HepG2 (cell line): Measurements from ENCODE around the gene CCDC87. TPM values are rescaled to one million over a fixed set of nuclear protein-coding genes. Genes with fewer than 3 reads are reported as not detected.

Source experiments
- HNF1B ChIP-seq: sonication (generic); formaldehyde crosslinking; IDR thresholded peaks from 2 replicates; pipeline ENCODE4 v1.5.1; 2020; ENCODE audit warnings: mild to moderate bottlenecking, moderate library complexity, missing genetic modification reagents
- MXD3 ChIP-seq: IDR thresholded peaks from 2 replicates; pipeline ENCODE4 v1.6.1; 2016; ENCODE audit warnings: mild to moderate bottlenecking, missing biosample characterization, missing genetic modification reagents
- NFATC3 ChIP-seq: sonication (generic); formaldehyde crosslinking; IDR thresholded peaks from 2 replicates; pipeline ENCODE4 v1.5.1; 2020; ENCODE audit warnings: mild to moderate bottlenecking, missing genetic modification reagents
- NR2C2 ChIP-seq: sonication (generic); formaldehyde crosslinking; IDR thresholded peaks from 2 replicates; pipeline ENCODE4 v1.4.0; 2020; ENCODE audit warnings: missing genetic modification reagents, mild to moderate bottlenecking, moderate library complexity, borderline replicate concordance
- PHF21A ChIP-seq: sonication (generic); formaldehyde crosslinking; IDR thresholded peaks from 2 replicates; pipeline ENCODE4 v1.5.0; 2020; ENCODE audit warnings: mild to moderate bottlenecking, missing genetic modification reagents
- RBM39 ChIP-seq: fragments of 200-400 bp; formaldehyde crosslinking; IDR thresholded peaks from one replicate; pipeline ENCODE4 v1.6.1; 2018; ENCODE audit warnings: antibody characterized with exemption, mild to moderate bottlenecking, low read depth, low read length; ENCODE audit not compliant: poor library complexity, severe bottlenecking
- SAFB2 ChIP-seq: sonication (generic); formaldehyde crosslinking; IDR thresholded peaks from 2 replicates; pipeline ENCODE4 v1.5.1; 2020; ENCODE audit warnings: missing genetic modification reagents, low read depth, mild to moderate bottlenecking, borderline replicate concordance
- SNAPC4 ChIP-seq: sonication (generic); formaldehyde crosslinking; IDR thresholded peaks from 2 replicates; pipeline ENCODE4 v1.4.0; 2020; ENCODE audit warnings: mild to moderate bottlenecking, missing genetic modification reagents
- THAP11 ChIP-seq: IDR thresholded peaks from 2 replicates; pipeline ENCODE4 v1.6.1; 2016; ENCODE audit warnings: missing biosample characterization, missing genetic modification reagents
- TMF1 ChIP-seq: sonication (generic); formaldehyde crosslinking; IDR thresholded peaks from 2 replicates; pipeline ENCODE4 v1.8.1; 2022; ENCODE audit warnings: low read depth, missing genetic modification reagents
- ZNF562 ChIP-seq: sonication (generic); formaldehyde crosslinking; IDR thresholded peaks from 2 replicates; pipeline ENCODE4 v1.8.0; 2022; ENCODE audit warnings: missing genetic modification reagents, borderline replicate concordance
- ZNF788 ChIP-seq: sonication (generic); formaldehyde crosslinking; IDR thresholded peaks from 2 replicates; pipeline ENCODE4 v1.5.0; 2020; ENCODE audit warnings: mild to moderate bottlenecking, missing genetic modification reagents, borderline replicate concordance
- ZNF83 ChIP-seq: sonication (generic); formaldehyde crosslinking; IDR thresholded peaks from 2 replicates; pipeline ENCODE4 v1.4.0; 2020; ENCODE audit warnings: missing genetic modification reagents, mild to moderate bottlenecking, borderline replicate concordance
- ZSCAN9 ChIP-seq: IDR thresholded peaks from 2 replicates; pipeline ENCODE4 v1.6.1; 2016; ENCODE audit warnings: borderline replicate concordance
- polyA plus RNA-seq, 8 experiments: library from polyadenylated mRNA; depleted of rRNA in 3 of 8; stranded (reverse) in 7 of 8; unstranded in 1 of 8; fragments of >200 nt; fragmentation: Illumina TruSeq in 4 of 8; extraction: Trizol in 4 of 8; gene quantifications; 2 replicates each; pipeline versions ENCODE4 v1.2.1 to v1.2.3, GENCODE V29; 2011 to 2016; ENCODE audit warnings: low read depth in 4 of 8, missing spikeins in 1 of 8, mixed read lengths in 1 of 8; ENCODE audit not compliant: insufficient read depth in 1 of 8
- total RNA-seq, 5 experiments: library from RNA; depleted of rRNA; stranded (reverse); fragments of >200 nt; fragmentation: Illumina TruSeq; extraction: Trizol; gene quantifications; 2 replicates each; pipeline ENCODE4 v1.2.3, GENCODE V29; 2016; ENCODE audit warnings: low read depth in 1 of 5

CCDC87 gene
- total and polyA plus RNA-seq, 2 of the 13 experiments (the other 11 are each of a cell fraction or from before 2014, with no cell fraction given) = 0.05 to 0.42 TPM

GRCh38 chr11:66616379-66617154 lies 23.7 kb upstream of the CCDC87 start, which contains the start of gene RBM14 (continued):
- TF ChIP-seq NR2C2 = peak; percentile 61; the same call in 1 of the 2 replicates
- TF ChIP-seq RBM39 = peak; percentile 81
- TF ChIP-seq PHF21A = peak; percentile 55; the same call in 1 of the 2 replicates
- TF ChIP-seq ZNF562 (CRISPR knock-in tag) = no peak
- TF ChIP-seq ZNF788 (CRISPR knock-in tag) = peak; percentile 35; the same call in 1 of the 2 replicates
- peak; percentile 80 for TF ChIP-seq THAP11 (CRISPR knock-in tag)
- TF ChIP-seq MXD3 (CRISPR knock-in tag) = peak; percentile 60
- peak; percentile 73; the same call in 1 of the 2 replicates for TF ChIP-seq NFATC3 (CRISPR knock-in tag)
- peak; percentile 89; the same call in 1 of the 2 replicates for TF ChIP-seq TMF1 (CRISPR knock-in tag)
- TF ChIP-seq SAFB2 (CRISPR knock-in tag) = peak; percentile 64; the same call in 1 of the 2 replicates
- TF ChIP-seq ZSCAN9 (CRISPR knock-in tag) = peak; percentile 76
- TF ChIP-seq HNF1B = no peak
- no peak for TF ChIP-seq ZNF83
- no peak; the same call in 1 of the 2 replicates for TF ChIP-seq SNAPC4 (CRISPR knock-in tag)
